HepG2 (cell line): ENCODE measurements around the gene PCDHGA9.

Experiments used
- CTCF ChIP-seq: sonication (generic); formaldehyde crosslinking; IDR thresholded peaks from 2 replicates; pipeline ENCODE4 v1.5.0; 2020; ENCODE audit warnings: mild to moderate bottlenecking, missing genetic modification reagents, moderate library complexity
- JUND ChIP-seq: sonication (generic); formaldehyde crosslinking; IDR thresholded peaks from 2 replicates; pipeline ENCODE4 v1.8.0; 2022; ENCODE audit warnings: mild to moderate bottlenecking, missing genetic modification reagents
- NCOR1 ChIP-seq: fragments of 200-600 bp; sonication (generic); IDR thresholded peaks from 2 replicates; pipeline ENCODE4 v1.7.0; 2017; ENCODE audit warnings: antibody characterized with exemption, low read length, borderline replicate concordance
- SP2 ChIP-seq: sonication (generic); formaldehyde crosslinking; IDR thresholded peaks from 2 replicates; pipeline ENCODE4 v1.5.1; 2020; ENCODE audit warnings: mild to moderate bottlenecking, missing genetic modification reagents
- TARDBP ChIP-seq: sonication (generic); formaldehyde crosslinking; IDR thresholded peaks from 2 replicates; pipeline ENCODE4 v1.8.0; 2022; ENCODE audit warnings: mild to moderate bottlenecking, missing genetic modification reagents
- THAP11 ChIP-seq: IDR thresholded peaks from 2 replicates; pipeline ENCODE4 v1.6.1; 2016; ENCODE audit warnings: missing biosample characterization, missing genetic modification reagents
- ZNF331 ChIP-seq: sonication (generic); formaldehyde crosslinking; IDR thresholded peaks from 2 replicates; pipeline ENCODE4 v1.4.0; 2020; ENCODE audit warnings: missing genetic modification reagents
- ZNF512 ChIP-seq: sonication (generic); formaldehyde crosslinking; IDR thresholded peaks from 2 replicates; pipeline ENCODE4 v1.4.0; 2020; ENCODE audit warnings: mild to moderate bottlenecking, missing genetic modification reagents
- TF ChIP-seq, protein P1 (sequence below): sonication (generic); formaldehyde crosslinking; IDR thresholded peaks from 2 replicates; pipeline ENCODE4 v1.4.0; 2020; ENCODE audit warnings: mild to moderate bottlenecking, missing genetic modification reagents

- TF ChIP-seq JUND (no peak), THAP11 (CRISPR knock-in tag) (no peak), TARDBP (CRISPR knock-in tag) (no peak), CTCF (CRISPR knock-in tag) (no peak), NCOR1 (no peak), ZNF512 (CRISPR knock-in tag) (no peak), ZNF331 (CRISPR knock-in tag) (no peak), SP2 (CRISPR knock-in tag) (no peak)
- TF ChIP-seq, protein P1, sequence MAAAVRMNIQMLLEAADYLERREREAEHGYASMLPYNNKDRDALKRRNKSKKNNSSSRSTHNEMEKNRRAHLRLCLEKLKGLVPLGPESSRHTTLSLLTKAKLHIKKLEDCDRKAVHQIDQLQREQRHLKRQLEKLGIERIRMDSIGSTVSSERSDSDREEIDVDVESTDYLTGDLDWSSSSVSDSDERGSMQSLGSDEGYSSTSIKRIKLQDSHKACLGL (CRISPR knock-in tag) = no peak
Measured at GRCh38 chr5:141383345-141383744, 19.2 kb upstream of the PCDHGA9 start.
